Endometrium (tissue), 2 donors: Measurements from ENCODE around the gene P2RX2.

ENCODE experiments used
- FAIRE-seq: peaks from 2 replicates; lab custom pipeline; 2012; peaks lifted over from hg19 to GRCh38; lab: Jason Lieb, UNC
- donor health status: control.
- donor health status: control.

P2RX2 gene

GRCh38 chr12:132603240-132604150, 15.1 kb upstream of the P2RX2 start:
- FAIRE-seq = no peak

DNA sequence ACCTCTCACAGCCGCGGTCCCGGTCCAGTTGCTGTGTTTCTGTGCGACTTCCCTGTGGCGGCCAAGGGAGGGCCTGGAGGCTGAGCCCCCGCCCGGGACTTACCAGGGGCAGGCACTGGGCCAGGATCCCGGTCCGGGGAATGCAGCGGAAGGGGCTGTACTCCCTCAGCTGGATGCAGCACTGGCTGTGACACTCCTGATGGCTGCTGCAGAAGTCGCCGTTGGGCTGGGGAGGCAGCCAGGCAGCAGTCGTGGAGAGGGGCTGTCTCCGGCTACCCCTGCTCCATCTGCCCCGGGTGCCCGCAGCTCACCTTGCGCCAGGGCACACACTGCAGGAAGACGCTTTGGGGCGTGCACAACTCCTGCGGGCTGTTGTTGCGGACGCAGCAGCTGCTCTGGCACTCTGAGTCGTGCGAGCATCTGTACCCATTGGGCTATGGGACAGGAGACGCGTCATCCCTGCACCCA, 14.4 kb upstream of the P2RX2 start:
- FAIRE-seq = no peak

GRCh38 chr12:132604668-132605441, 13.7 kb upstream of the P2RX2 start:
- FAIRE-seq = no peak

- no peak for FAIRE-seq
Observed at GRCh38 chr12:132605892-132606291, 12.7 kb upstream of the P2RX2 start.

GRCh38 chr12:132606466-132606865, 12.1 kb upstream of the P2RX2 start:
- FAIRE-seq = no peak

- no peak for FAIRE-seq
Observed at GRCh38 chr12:132606927-132607326, 11.6 kb upstream of the P2RX2 start.

- no peak for FAIRE-seq
Observed at GRCh38 chr12:132608231-132609171, 10.1 kb upstream of the P2RX2 start.

- FAIRE-seq = no peak
Observed at GRCh38 chr12:132610051-132610759, 8.4 kb upstream of the P2RX2 start, which contains the start of gene LRCOL1. LRCOL1 (minus strand) TSS chr12:132610582; CDS start chr12:132606251, 4,331 bp downstream.

DNA sequence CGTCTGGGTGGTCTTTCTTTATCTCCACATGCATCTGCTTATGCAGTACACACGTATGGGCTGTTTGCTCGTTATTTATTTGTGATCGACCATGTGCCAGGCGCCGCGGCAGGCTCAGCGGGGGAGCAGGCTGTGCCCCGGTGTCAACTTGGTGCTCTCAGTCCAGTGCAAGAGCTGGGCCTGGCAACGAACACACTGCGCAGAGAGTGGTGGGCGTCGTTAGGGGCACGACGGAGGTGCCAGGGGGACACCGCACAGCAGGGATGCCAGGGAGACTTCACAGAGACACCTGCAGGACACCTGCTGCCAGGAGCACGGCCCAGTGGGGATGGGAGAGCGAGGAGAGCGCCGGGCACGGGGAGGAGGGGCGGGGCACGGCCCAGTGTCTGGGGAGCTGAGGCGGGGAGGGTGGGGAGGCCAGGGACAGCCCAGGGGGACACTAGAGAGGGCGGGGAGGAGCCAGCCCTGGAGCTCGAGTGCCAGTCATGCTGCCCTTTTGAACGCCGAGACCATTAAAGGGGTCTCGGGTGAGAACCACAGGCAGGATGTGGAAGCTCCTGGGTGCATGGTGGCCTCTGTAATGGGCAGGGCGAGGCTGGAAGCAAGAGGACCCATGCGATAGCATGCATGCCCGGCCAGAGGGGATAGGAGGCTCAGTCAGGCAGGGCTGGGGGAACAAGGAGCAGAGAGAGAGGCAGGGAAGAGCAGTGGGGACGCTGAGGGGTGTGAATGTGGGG, 7.5 kb upstream of the P2RX2 start:
- FAIRE-seq = no peak

DNA sequence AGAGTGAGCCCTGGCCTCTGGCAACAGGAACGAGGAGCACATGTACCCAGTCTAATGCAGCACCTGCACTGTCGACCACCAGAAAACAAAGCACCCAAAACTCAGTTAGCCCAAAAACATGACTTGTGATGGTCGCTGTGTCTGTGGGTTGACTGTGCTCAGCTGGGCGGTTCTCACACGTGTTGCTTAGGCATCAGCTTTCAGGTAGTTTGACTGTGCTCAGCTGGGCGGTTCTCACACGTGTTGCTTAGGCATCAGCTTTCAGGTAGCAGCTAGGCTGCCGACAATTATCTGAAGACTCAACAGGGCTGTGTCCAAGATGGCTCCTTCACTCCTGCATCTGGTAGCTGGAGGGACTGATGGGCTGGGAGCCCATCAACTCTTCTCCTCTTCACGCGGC, 7.0 kb upstream of the P2RX2 start:
- FAIRE-seq = no peak

- FAIRE-seq = no peak
Observed at GRCh38 chr12:132614029-132614428, 4.5 kb upstream of the P2RX2 start.

DNA sequence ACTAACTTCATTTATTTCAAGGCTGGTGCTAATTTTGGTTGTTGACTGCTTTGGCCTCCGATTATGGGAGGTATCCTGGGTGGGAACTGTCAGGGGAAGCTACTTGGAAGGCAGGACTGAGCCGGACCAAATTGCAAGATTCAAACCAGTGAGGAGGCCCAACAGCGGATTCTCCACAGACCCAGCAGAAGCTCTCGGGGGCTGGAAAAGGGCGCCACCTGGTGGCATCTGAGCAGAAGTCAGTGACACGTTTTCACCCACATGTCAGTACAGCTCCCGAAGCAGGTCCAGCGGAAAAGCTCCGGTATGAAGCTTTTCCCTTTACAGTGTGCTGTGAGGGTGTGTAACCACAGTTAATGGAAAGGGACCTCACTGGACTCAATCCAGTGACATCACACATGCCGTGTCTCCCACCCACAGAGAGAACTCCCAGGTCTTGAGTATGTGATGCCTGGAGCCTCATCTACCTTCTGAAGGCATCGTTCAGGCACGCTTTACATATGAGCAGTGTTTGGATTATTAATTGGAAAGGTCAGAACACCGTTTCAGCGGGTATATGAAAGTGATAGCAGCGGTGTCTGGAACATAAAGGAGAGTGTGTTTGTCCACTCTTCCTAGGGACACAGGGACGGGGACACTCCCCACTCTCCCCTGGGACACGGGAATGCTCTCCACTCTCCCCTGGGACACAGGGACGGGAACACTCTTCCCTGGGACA, 3.6 kb upstream of the P2RX2 start:
- no peak for FAIRE-seq

- FAIRE-seq = no peak
Observed at GRCh38 chr12:132615579-132616038, 3.0 kb upstream of the P2RX2 start.

- FAIRE-seq = no peak
Observed at GRCh38 chr12:132617135-132617701, 1.4 kb upstream of the P2RX2 start.

DNA sequence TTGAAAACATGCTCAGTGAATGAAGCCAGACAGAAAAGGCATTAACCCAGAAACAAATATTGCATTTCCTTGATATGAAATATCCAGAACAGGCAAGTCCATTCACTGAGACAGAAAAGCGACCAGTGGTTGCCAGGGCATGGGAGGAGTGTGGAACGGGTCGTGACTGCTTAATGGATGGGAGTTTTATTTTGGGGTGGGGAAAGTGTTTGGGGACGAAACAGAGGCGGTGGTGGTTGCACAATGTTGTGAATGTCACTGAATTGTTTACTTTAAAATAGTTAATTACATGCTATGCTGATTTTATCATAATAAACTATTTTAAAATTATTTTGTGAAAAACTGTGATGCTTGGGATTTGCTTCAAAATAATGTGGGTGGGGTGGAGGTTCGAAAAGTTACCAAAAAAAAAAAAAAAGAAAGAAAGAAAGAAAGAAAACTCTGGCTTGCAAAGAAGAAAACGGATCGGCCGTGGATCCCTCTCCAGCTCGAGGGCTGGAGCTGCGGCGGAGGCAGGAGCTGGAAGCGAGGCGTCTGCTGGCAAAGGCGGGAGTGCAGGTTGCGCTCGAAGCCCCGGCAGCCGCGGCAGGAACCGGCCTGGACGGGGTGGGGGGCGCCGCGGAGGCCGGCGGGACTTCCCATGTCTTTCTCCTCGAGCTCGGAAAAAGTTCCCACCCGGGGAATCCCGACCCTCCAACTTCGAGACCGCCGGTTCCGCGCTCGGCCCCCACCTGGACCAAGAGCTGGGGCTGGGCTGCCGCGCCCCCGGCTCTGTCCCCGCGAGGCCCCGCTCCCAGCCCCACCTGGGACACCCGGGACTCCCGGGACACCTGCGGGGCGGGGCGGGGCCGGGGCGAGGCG, 524 bp upstream of the P2RX2 start:
- no peak for FAIRE-seq

- no peak for FAIRE-seq
Observed at GRCh38 chr12:132619071-132619385, 452 bp downstream of the P2RX2 start.

DNA sequence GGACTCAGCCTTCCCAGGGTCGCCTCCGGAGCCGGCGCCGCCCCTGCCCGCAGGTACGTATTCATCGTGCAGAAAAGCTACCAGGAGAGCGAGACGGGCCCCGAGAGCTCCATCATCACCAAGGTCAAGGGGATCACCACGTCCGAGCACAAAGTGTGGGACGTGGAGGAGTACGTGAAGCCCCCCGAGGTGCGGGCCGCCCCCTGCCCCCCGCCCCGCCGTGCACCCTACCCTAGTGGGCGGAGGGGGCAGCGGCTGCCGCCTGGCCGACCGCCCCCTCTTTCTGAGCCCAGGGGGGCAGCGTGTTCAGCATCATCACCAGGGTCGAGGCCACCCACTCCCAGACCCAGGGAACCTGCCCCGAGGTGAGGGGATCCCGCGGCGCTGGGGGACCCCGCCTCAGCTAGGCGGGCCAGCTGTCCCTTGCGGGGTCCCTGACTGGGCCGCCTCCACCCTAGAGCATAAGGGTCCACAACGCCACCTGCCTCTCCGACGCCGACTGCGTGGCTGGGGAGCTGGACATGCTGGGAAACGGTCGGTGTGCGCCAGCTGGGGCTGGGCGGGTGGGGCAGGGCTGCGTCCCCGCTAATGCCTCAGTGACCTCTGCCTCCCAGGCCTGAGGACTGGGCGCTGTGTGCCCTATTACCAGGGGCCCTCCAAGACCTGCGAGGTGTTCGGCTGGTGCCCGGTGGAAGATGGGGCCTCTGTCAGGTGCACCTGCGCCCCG, 973 bp downstream of the P2RX2 start:
- FAIRE-seq = no peak
